Measurements from ENCODE around the gene NSF. TPM values are rescaled to one million over a fixed set of nuclear protein-coding genes. Genes with fewer than 3 reads are reported as not detected.
"Not testable (repeated sequence)": the region's sequence is repeated elsewhere in the genome, so short reads cannot be mapped to it uniquely, and the experiment has no call there.

NSF gene
- total RNA-seq, 2 donors from 2014 or later = 29.7 to 41.0 TPM

- H3K27me3 Mint-ChIP-seq (ENCODE audit: insufficient read depth); H3K4me3 Mint-ChIP-seq; H3K4me1 ChIP-seq (ENCODE audit: control insufficient read depth, insufficient read depth, low read length); H3K27me3 ChIP-seq (ENCODE audit: control insufficient read depth, insufficient read depth, low read length, poor library complexity, severe bottlenecking); H3K27ac ChIP-seq (ENCODE audit: low read depth, low read length); H3K4me3 ChIP-seq (ENCODE audit: low read length); H3K36me3 Mint-ChIP-seq (ENCODE audit: low read depth); H3K9ac ChIP-seq (ENCODE audit: extremely low read depth, low read length, poor library complexity, severe bottlenecking); H3K9me3 ChIP-seq (ENCODE audit: control insufficient read depth, low read length); H3K4me1 Mint-ChIP-seq; H3K9me3 Mint-ChIP-seq; H3K36me3 ChIP-seq (ENCODE audit: control insufficient read depth, insufficient read depth, low read length); H3K27ac Mint-ChIP-seq; DNase-seq: not testable (repeated sequence)
These were observed 12.7 kb downstream of the NSF start for GRCh38 chr17:46603125-46603524.

- not testable (repeated sequence) for H3K4me1 Mint-ChIP-seq; H3K4me3 ChIP-seq (ENCODE audit: low read length); DNase-seq; H3K27me3 ChIP-seq (ENCODE audit: control insufficient read depth, insufficient read depth, low read length, poor library complexity, severe bottlenecking); H3K27ac ChIP-seq (ENCODE audit: low read depth, low read length); H3K27ac Mint-ChIP-seq; H3K9me3 ChIP-seq (ENCODE audit: control insufficient read depth, low read length); H3K9ac ChIP-seq (ENCODE audit: extremely low read depth, low read length, poor library complexity, severe bottlenecking); H3K27me3 Mint-ChIP-seq (ENCODE audit: insufficient read depth); H3K9me3 Mint-ChIP-seq; H3K4me1 ChIP-seq (ENCODE audit: control insufficient read depth, insufficient read depth, low read length); H3K36me3 ChIP-seq (ENCODE audit: control insufficient read depth, insufficient read depth, low read length); H3K4me3 Mint-ChIP-seq; H3K36me3 Mint-ChIP-seq (ENCODE audit: low read depth)
- WGBS, 2 experiments (ENCODE audit: insufficient coverage in 1 of 2, insufficient read length in 1 of 2) = no CpG with 5 or more reads among the region's 2 CpGs
These were observed 20.8 kb downstream of the NSF start for GRCh38 chr17:46611304-46611703.

- WGBS, 2 experiments (ENCODE audit: insufficient coverage in 1 of 2, insufficient read length in 1 of 2) = no CpG with 5 or more reads among the region's 1 CpG
- H3K36me3 Mint-ChIP-seq (ENCODE audit: low read depth); H3K9me3 ChIP-seq (ENCODE audit: control insufficient read depth, low read length); H3K9ac ChIP-seq (ENCODE audit: extremely low read depth, low read length, poor library complexity, severe bottlenecking); H3K27ac ChIP-seq (ENCODE audit: low read depth, low read length); H3K27me3 Mint-ChIP-seq (ENCODE audit: insufficient read depth); DNase-seq; H3K27ac Mint-ChIP-seq; H3K4me3 Mint-ChIP-seq; H3K4me1 Mint-ChIP-seq; H3K27me3 ChIP-seq (ENCODE audit: control insufficient read depth, insufficient read depth, low read length, poor library complexity, severe bottlenecking); H3K4me3 ChIP-seq (ENCODE audit: low read length); H3K36me3 ChIP-seq (ENCODE audit: control insufficient read depth, insufficient read depth, low read length); H3K9me3 Mint-ChIP-seq; H3K4me1 ChIP-seq (ENCODE audit: control insufficient read depth, insufficient read depth, low read length): not testable (repeated sequence)
These were observed 23.4 kb downstream of the NSF start for GRCh38 chr17:46613876-46614275.

GRCh38 chr17:46617121-46617520, 26.7 kb downstream of the NSF start:
- WGBS, 2 experiments (ENCODE audit: insufficient coverage in 1 of 2, insufficient read length in 1 of 2) = no CpG with 5 or more reads among the region's 3 CpGs
- not testable (repeated sequence) for DNase-seq

GRCh38 chr17:46618975-46619374, 28.5 kb downstream of the NSF start:
- DNase-seq; H3K4me3 Mint-ChIP-seq; H3K4me1 ChIP-seq (ENCODE audit: control insufficient read depth, insufficient read depth, low read length); H3K36me3 Mint-ChIP-seq (ENCODE audit: low read depth); H3K9me3 ChIP-seq (ENCODE audit: control insufficient read depth, low read length); H3K9me3 Mint-ChIP-seq; H3K27me3 Mint-ChIP-seq (ENCODE audit: insufficient read depth); H3K4me3 ChIP-seq (ENCODE audit: low read length); H3K27ac ChIP-seq (ENCODE audit: low read depth, low read length); H3K36me3 ChIP-seq (ENCODE audit: control insufficient read depth, insufficient read depth, low read length); H3K27me3 ChIP-seq (ENCODE audit: control insufficient read depth, insufficient read depth, low read length, poor library complexity, severe bottlenecking); H3K9ac ChIP-seq (ENCODE audit: extremely low read depth, low read length, poor library complexity, severe bottlenecking); H3K4me1 Mint-ChIP-seq; H3K27ac Mint-ChIP-seq: not testable (repeated sequence)
- no CpG with 5 or more reads among the region's 1 CpG for WGBS, 2 experiments (ENCODE audit: insufficient coverage in 1 of 2, insufficient read length in 1 of 2)

More at GRCh38 chr17:46617121-46617520, 26.7 kb downstream of the NSF start:
- not testable (repeated sequence) for H3K36me3 Mint-ChIP-seq (ENCODE audit: low read depth); H3K27ac Mint-ChIP-seq; H3K9me3 ChIP-seq (ENCODE audit: control insufficient read depth, low read length); H3K4me1 ChIP-seq (ENCODE audit: control insufficient read depth, insufficient read depth, low read length); H3K27ac ChIP-seq (ENCODE audit: low read depth, low read length); H3K27me3 Mint-ChIP-seq (ENCODE audit: insufficient read depth); H3K36me3 ChIP-seq (ENCODE audit: control insufficient read depth, insufficient read depth, low read length); H3K4me1 Mint-ChIP-seq; H3K4me3 ChIP-seq (ENCODE audit: low read length); H3K4me3 Mint-ChIP-seq; H3K9ac ChIP-seq (ENCODE audit: extremely low read depth, low read length, poor library complexity, severe bottlenecking); H3K27me3 ChIP-seq (ENCODE audit: control insufficient read depth, insufficient read depth, low read length, poor library complexity, severe bottlenecking); H3K9me3 Mint-ChIP-seq

GRCh38 chr17:46623790-46624189, 33.3 kb downstream of the NSF start:
- no CpG with 5 or more reads among the region's 2 CpGs for WGBS, 2 experiments (ENCODE audit: insufficient coverage in 1 of 2, insufficient read length in 1 of 2)
- H3K4me1 Mint-ChIP-seq = not testable (repeated sequence)

GRCh38 chr17:46624726-46625125, 34.3 kb downstream of the NSF start:
- not testable (repeated sequence) for H3K9me3 Mint-ChIP-seq; H3K9ac ChIP-seq (ENCODE audit: extremely low read depth, low read length, poor library complexity, severe bottlenecking); DNase-seq; H3K4me1 ChIP-seq (ENCODE audit: control insufficient read depth, insufficient read depth, low read length); H3K36me3 ChIP-seq (ENCODE audit: control insufficient read depth, insufficient read depth, low read length); H3K4me3 ChIP-seq (ENCODE audit: low read length); H3K9me3 ChIP-seq (ENCODE audit: control insufficient read depth, low read length); H3K4me1 Mint-ChIP-seq; H3K27me3 Mint-ChIP-seq (ENCODE audit: insufficient read depth); H3K27ac Mint-ChIP-seq; H3K27ac ChIP-seq (ENCODE audit: low read depth, low read length); H3K4me3 Mint-ChIP-seq; H3K27me3 ChIP-seq (ENCODE audit: control insufficient read depth, insufficient read depth, low read length, poor library complexity, severe bottlenecking); H3K36me3 Mint-ChIP-seq (ENCODE audit: low read depth)
- WGBS, 2 experiments (ENCODE audit: insufficient coverage in 1 of 2, insufficient read length in 1 of 2) = no CpG with 5 or more reads among the region's 5 CpGs

More at GRCh38 chr17:46623790-46624189, 33.3 kb downstream of the NSF start:
- not testable (repeated sequence) for H3K27me3 Mint-ChIP-seq (ENCODE audit: insufficient read depth); H3K4me1 ChIP-seq (ENCODE audit: control insufficient read depth, insufficient read depth, low read length); H3K4me3 ChIP-seq (ENCODE audit: low read length); H3K27me3 ChIP-seq (ENCODE audit: control insufficient read depth, insufficient read depth, low read length, poor library complexity, severe bottlenecking); H3K36me3 ChIP-seq (ENCODE audit: control insufficient read depth, insufficient read depth, low read length); H3K4me3 Mint-ChIP-seq; H3K9me3 ChIP-seq (ENCODE audit: control insufficient read depth, low read length); H3K9me3 Mint-ChIP-seq; H3K27ac ChIP-seq (ENCODE audit: low read depth, low read length); H3K27ac Mint-ChIP-seq; H3K36me3 Mint-ChIP-seq (ENCODE audit: low read depth); H3K9ac ChIP-seq (ENCODE audit: extremely low read depth, low read length, poor library complexity, severe bottlenecking); DNase-seq

Measured in endodermal cell (in vitro differentiated cells).